ENCODE measurements around the gene RPLP2.

Gene RPLP2

DNA sequence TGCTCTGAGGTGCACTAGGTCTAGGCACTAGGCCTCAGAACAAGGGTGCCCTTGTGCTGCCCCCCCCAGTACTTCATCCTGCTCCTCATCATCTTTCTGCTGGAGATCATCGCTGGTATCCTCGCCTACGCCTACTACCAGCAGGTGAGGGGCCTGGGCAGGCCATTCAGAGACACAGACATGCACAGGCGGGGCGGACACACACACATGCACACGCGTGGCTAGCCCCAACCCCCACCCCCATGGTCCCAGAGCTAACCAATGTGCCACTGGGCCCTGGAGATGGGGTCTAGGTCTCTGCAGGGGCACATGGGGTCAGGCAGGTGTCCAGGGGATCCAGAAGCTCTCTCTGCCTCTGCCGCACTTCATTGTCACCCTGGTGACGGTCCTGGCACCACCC lies 26.9 kb downstream of the RPLP2 start:
- DNase-seq (ENCODE audit: low spot score) = no peak

DNA sequence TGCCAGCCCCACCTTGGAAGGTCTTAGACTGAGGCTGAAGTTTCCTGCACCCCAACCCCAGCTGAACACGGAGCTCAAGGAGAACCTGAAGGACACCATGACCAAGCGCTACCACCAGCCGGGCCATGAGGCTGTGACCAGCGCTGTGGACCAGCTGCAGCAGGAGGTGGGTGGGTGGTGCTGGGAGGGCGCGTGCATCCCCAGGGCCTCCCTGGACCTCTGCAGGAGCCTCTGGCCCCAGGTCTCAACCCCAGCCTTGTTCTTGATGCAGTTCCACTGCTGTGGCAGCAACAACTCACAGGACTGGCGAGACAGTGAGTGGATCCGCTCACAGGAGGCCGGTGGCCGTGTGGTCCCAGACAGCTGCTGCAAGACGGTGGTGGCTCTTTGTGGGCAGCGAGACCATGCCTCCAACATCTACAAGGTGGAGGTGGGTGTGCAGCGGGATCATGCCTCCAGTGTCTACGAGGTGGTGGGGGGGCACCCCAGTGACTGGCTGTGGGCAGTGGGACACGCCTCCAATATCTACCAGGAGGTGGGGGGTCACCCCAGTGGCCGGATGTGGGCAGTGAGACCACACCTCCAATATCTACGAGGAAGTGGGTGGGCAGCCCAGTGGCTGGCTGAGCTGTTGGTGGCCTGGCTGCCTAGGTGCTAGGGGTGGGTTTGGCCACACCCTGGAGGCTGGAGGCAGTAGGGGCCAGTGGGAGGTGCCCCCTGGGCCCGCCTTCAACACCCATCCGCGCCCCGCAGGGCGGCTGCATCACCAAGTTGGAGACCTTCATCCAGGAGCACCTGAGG lies 27.6 kb downstream of the RPLP2 start:
- no peak for DNase-seq (ENCODE audit: low spot score)

DNA sequence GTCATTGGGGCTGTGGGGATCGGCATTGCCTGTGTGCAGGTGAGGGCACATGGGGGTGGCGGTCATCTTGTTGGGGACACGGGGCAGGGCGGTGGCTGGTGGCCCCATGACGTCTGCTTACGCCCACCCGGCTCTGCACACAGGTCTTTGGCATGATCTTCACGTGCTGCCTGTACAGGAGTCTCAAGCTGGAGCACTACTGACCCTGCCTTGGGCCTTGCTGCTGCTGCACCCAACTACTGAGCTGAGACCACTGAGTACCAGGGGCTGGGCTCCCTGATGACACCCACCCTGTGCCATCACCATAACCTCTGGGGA lies 28.2 kb downstream of the RPLP2 start:
- DNase-seq (ENCODE audit: low spot score) = no peak

DNA sequence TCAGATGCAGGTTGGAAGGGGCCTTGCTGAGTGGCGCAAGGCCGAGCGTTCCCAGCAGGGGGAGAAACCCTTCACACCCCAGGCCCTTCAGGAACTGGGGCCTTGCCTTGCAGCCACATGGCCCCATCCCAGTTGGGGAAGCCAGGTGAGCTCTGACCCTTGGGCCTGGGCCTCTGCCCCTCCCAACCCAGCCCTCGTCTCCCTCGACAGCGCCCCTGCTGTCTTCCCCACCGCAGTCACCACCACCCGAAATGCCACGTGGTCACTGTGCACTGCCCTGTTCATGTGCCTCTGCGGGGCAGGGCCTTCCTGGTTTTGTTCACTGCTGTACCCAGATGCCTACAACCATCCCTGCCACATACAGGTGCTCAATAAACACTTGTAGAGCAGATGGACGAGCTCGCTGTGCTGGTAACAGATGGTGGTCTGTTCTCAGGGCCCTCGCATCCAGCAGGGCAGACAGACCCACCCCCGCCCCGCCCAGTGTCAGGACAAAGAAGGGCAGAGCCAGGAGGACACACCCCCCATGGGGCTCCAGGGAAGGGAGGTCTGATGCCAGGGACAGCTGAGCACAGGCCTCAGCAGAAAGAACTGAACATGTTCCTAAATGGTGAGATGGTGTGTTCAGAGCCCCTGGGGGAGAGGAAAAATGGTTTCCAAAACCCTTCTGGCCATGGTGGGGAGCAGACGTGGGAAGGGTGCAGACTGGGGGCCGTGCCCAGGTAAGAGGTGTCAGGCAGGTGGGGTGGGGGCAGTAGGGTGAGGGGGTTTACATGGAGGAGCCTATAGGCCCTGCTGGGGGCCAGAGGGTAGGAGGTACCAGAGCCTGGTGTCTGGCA lies 28.9 kb downstream of the RPLP2 start:
- no peak for DNase-seq (ENCODE audit: low spot score)

DNA sequence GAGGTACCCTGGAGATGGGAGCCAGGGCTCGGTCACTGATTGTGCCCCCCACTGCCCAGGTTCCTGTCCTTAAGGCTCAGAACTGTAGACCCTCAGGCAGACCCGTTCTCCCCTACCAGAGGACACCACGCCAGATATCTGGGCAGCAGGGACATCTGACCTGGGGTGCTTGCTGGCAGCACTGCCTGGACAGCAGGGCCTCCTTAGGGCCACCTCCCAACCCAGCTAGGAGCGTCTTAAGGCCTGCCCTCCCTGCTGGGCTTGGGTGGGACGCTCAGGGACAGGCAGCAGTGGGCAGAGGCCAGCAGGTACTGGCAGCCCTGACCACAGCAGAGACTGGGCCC lies 29.5 kb downstream of the RPLP2 start:
- no peak for DNase-seq (ENCODE audit: low spot score)

DNA sequence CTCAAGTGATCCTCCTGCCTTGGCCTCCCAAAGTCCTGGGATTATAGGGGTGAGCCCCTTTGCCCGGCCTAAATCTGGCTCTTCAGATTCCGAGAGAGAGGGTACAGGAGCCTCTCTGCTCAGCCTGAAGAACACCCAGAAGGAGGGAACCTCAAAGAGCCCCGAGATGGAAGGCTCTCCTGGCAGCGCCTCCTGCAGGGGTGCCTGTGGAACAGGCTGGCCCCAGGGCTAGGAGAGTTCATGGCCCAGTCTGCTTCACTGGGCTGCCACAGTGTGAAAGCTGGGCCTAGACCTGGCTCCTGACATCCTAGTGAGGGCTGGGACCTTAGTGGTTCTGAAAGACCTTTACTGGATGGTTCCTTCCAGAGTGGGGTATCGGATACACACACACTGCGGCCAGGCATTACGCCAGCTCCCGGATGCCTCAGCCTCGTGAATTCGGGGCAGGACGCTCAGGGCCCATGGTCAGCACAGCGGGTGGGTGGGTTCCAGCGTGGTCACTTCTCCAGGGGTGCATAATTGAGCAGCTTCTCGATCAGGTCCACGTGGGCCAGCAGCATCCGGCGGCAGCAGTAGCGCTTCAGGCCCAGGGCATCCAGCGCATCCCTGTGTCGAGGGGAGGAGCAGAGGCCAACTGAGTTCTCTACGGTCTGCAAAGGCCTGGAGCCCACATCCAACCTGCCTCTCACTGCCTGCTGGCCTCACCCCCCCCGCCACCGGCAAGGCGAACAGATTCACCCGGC lies 30.3 kb downstream of the RPLP2 start:
- no peak for DNase-seq (ENCODE audit: low spot score)

DNA sequence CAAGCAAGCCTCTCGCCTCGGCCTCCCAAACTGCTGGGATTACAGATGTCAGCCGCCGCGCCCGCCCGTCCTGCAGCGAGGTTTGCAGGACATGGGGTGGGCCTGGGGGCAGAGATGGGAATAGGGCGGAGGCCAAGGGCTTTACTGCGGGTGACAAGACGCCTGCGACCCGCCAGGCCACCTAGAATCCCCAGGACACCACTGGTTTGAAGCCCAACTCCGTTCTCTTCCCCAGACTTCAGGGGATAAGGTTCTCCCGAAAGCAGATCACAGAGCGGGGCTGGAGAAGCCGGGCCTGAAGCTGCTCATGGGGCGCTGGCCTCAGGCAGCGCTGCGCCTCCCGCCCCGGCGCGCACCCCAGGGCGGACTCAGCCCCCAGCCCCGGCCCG lies 32.2 kb downstream of the RPLP2 start:
- DNase-seq (ENCODE audit: low spot score) = no peak

DNA sequence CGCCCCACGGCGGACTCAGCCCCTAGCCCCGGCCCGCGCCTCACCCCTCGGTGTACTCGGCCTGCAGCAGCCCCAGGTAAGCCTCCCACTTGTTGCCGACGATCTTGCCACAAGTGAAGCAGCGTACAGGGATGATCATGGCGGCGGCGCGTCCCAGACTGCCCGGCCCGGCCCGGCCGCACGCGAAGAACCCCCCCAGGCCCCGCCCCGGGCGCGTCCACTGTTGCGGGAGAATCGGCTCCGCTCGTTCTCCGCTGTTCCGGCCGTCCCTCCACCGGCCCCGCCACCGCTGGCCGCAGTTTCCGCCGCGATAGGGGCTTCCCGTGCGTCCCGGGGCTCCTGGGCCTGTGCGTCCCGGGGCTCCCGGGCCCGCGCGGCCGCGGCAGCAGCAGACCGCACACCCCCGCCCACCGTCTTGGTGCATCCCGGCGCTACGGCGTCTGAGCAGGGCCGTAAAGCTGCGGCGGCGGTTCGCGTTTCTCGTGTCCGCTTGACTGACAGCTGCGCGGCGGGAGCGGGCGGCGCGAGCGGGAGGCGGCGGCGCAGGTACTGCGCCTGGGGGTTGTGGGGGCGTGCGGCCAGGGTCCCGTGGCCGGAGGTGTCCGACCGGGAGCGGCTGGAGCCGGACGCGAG lies 32.7 kb downstream of the RPLP2 start, which contains the start of the genes POLR2L and TSPAN4:
Gene POLR2L (minus strand): TSS at position 160 of the 633 bp plus-strand sequence. CDS start 21 bp downstream, at position 139.
Gene TSPAN4 (plus strand): TSS at position 483 of the 633 bp plus-strand sequence. CDS start 7,453 bp downstream, outside the sequence.
- peak; percentile 80 for DNase-seq (ENCODE audit: low spot score)

DNA sequence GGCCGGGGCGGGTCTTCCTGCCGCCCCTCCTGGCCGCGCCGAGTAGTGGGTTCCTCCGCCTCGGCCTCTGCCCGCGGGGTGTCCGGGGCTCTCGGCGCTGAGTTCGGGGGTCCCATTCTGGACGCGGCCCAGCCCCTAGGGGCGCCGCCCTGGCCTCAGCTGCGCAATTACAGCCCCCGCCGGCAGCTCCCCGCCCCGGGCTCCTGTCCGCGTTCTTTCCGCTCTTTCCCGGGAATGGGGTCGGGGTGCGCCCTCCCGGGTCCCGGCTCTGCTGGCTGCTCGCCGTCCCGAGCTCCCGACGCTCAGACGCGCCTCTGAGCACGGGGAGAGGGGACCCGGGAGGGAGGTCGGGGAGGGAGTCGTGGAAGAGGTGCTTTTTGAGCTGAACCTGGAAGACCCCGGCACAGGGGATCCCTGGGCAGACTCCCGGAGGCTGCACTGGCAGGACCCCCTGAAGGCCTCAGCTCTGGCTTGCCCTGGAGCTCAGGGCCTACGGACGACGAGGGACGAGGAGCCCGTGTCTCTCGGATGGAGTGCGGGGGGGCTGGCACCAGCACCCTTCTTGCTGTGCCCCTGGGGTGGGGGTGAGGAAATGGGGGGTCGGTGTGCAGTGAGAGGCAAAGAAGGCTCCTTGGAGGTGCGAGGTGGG lies 33.4 kb downstream of the RPLP2 start:
- no peak for DNase-seq (ENCODE audit: low spot score)

DNA sequence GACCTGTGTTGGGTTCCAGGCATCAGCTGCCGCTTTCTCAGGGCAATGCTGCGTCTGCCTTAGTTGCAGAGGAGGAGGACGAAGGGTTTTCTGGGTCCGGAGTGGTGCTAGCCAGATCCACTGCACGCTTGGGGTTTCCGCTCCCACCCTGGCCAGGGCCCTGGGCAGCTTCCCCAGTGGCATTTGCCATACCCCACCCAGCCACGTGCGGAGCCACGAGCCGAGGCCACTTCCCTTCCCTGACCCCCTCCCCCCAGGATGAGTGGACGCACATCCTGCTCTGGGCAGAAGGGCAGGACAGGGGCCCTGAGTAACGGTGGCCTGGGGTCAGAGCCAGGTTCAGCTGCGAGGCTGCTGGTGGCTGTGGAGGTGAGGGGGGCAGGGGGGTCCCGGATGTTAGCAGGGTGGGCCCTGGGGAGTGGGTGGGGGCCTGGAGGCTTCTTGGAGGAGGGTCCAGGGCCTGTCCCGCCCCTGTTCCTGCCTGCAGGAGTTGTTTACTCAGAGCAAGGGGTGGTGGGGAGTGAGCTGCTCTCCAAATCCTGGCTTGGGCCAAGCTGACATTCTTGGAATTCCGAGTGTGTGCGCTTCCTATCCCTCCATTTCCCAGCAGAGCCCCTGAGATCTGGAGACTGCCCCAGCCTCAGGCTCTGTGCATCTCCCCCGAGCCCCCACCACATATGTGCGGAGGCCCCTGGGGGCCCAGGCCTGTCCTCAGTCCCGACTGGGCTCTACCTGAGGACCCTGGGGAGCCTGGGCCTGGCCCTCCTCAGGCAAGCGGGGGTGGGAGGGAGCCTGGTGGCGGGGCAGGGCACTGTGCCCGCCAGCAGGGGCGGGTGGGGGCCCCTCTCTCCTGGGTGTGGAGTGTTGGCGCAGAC lies 34.3 kb downstream of the RPLP2 start:
- peak; percentile 86 for DNase-seq (ENCODE audit: low spot score)

DNA sequence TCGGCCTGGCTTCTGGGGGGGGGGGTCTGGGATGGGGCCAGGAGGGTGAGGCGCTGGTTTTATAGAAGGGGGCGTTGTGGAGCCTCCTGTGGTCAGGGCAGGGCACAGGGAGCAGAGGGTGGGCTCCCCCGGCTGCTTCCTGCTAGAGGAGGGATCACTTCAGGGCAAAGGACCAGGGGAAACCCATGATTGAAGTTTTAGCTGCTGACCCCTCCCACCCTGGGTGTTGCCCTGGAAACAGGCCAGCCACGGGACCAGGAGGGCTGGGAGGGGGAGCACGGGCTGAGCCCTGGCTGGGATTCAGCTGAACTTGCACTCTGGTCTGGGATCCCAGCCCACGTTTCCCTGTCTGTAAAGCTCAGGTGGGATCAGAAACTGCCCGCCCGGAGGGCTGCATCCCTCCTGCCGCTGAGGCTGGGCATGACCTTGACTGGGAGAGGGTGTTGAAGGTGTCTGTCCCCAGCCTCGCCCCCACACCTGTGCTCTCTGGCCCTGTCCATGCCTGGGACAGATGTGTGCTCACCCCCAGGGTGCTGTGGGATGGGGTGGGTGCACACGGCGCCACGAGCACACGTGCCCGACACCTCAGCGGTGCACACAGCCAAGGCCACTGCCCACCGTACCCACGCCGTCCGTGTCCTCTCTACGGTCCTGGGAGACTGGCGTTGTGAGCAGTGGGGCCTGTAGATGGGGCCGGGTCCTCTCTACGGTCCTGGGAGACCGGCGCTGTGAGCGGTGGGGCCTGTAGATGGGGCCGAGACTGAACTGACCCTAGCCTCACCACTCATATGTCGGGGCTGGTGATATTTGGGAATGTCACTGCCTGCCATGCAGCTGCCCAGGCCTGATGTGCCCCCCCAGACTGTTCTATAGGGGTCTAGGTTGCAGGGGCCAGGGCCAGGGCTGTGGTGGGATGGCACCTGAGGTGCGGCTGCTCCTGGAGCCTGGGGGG lies 35.2 kb downstream of the RPLP2 start:
- DNase-seq (ENCODE audit: low spot score) = peak; percentile 88

DNA sequence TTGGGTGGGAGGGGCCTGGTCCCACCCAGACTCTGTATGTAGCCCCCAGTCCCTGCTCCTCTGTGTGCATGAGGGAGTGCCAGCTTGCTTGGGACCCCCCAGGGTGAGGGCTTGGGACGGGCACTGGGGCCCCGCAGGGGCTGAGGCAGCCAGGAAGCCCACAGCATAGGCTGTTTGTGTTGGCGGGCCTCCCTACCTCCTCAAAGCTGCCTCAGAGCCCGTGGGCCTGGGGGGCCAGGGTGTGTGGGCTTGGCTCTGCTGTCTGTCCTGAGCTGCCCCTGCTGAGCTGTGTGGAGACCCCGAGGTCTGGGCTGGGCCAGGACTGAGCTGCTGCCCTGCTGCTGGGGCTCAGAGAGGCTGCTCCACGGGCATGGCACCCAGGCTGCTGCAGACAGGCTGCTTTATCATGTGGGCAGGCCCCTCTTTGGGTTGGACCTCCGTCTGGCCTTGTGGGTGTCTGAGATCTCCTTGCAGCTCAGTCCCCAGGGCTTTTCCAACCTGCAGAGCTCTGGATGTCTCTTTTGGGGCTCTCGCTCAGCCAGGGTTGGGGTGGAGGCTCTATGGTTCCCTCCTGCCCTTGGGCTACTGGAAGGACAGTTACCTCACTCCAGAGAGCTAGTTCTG lies 36.2 kb downstream of the RPLP2 start:
- no peak for DNase-seq (ENCODE audit: low spot score)

DNA sequence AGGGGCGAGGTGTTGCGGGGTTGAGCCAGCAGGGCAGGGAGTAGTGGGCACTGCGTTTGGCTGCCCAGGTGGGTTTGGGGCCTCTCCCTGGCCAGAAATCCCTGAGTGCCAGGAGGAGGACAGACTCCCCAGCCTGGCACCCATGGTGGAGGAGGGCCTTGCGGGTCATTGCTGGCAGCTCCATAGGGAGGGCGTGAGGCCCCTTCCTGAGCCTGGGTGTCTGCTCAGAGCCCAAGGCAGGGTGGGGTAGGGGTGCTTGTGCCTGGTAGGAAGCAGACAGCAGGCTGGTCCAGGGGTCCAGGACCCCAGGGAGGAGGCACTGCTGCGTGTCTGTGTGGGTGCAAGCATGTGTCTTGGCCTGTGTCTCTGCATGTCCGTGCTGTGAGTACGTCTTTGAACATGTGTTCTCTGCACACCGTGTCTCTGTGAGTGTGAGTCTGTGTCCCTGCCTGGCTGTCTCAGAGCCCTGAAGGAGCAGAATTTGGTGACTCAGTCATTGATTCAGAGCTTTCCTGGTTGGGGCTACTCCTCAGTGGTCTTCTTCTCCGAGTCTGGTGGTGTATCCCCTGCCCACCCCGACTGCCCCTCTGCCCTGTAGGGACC lies 36.8 kb downstream of the RPLP2 start:
- DNase-seq (ENCODE audit: low spot score) = no peak

DNA sequence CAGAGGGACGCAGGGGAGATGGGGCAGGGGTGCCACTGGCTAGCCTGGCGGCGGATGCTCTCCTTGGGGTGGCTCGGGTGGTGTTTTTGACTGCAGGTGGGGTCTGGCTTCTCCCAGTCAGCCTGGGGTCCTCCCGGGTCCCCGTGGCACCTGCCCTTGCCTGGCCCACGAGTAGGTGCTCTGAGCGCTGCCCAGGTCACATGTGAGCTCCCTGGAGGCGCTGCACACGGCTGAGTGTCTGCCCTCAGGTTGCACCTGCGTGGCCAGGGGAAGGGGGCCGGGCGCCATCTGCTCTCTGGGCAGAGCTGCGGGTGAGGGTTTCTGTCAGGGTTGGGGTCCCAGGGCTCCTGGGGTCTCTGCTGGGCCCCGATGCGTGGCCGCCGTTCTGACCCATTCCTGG lies 38.1 kb downstream of the RPLP2 start:
- DNase-seq (ENCODE audit: low spot score) = no peak

DNA sequence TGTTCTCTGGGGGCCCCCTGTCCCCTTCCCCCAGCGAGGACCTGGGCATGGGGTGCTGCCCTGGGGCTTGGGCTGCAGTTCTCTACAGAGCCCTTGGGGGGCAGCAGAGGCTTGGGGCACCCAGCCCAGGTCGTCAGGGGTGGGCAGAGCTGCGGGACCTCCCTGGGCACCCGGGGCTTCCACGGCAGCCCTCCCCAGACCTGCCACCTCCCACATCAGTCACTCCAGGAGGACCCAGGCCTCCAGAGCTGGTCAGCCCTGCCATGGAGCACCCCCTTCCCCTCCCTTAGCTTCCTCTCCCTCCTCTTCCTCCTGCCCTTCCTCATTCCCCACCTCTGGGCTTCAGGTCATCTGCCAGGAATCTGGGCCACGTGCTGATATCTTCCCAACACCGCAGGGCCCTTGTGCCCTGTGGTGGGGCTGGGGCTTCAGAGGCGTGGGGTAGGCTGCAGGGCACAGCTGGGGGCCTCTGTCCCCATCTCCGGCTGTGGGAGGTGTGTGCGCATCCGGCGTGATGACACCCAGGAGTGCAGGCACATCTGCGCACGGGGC lies 38.7 kb downstream of the RPLP2 start:
- DNase-seq (ENCODE audit: low spot score) = no peak

DNA sequence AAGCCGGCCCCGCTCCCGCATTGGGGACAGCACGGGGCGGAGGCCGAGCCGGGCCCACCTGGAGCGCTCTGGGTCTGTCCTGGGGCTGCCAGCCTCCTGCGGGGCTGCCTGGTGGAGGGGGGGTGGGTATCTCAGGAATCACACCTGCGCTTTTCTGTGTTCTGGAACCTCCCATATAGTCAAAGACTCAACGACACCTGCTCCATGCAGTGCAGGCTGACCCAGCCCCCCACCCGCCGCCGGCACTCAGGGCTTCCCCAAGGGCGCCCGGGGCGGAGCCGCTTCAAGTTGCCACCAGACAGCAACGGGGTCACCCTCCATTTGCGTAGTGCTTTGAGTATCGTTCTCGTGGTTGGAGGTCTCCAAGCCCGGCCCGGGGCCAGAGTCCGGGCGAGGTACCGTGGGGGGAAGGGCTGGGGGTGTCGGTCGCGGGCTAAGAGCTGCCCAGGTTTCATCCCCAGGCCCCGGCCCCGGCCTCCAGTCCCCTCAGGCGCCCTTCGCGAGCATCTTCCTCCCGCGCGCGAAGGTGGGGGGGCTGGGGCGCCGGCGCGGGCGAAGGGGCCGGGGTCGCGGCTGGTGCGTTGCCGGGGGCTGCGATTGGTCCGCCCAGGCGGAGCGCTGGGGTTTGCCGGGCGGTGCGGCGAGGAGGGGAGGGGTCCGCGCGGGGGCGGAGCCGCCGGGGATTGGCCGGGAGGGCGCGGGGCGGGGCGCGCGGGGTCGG lies 39.5 kb downstream of the RPLP2 start:
- no peak for DNase-seq (ENCODE audit: low spot score)

DNA sequence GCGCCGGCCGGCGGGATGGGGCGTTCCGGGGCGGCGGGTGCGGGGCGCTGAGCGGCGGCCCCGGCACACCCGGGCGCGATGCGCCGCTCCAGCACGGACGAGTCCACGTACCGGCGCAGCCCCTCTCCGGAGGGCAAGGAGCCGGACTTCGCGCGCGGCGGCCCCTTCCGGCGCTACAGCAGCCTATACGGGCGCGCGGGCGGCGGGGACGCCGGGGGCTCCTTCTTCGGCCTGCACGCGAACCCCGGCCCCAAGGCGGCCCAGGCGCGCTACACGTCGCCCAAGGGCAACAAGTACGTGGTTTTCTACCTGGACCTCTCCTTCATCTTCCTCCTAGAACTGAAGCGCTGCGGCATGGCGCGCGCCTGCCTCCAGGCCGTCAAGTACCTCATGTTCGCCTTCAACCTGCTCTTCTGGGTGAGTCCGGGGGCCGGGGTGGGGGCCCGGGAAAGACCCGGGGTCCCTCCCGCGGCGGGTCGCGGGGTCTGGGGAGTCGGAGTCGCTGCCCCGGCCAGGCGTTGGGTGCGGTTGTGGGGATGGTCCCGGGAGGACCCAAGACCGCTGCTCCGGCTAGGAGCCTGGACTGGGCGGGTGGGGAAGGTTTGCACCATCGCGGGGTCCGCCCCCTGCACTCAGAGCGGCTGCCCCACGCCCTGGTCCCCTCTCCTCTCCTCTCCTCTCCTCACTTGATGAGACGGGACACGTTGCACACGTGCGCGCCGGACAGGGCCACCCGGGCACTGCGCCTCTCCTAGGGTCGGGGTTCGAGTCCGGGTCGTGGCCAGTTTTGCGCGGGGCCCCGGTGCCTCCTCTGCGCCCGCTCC lies 40.4 kb downstream of the RPLP2 start:
- DNase-seq (ENCODE audit: low spot score) = no peak

All from cerebellar cortex (tissue), 1 donor.